HepG2 (cell line): ENCODE measurements around the gene MAGT1. TPM values are rescaled to one million over a fixed set of nuclear protein-coding genes. Genes with fewer than 3 reads are reported as not detected.
A peak's percentile ranks its signal among the peaks of the same experiment; 100 is the strongest.

Source experiments
- FIP1L1 ChIP-seq: fragments of 200-400 bp; formaldehyde crosslinking; IDR thresholded peaks from 2 replicates; pipeline ENCODE4 v1.6.1; 2018; ENCODE audit warnings: low read depth, mild to moderate bottlenecking, low read length, moderate library complexity, borderline replicate concordance; ENCODE audit not compliant: insufficient read depth
- GLI4 ChIP-seq: sonication (generic); formaldehyde crosslinking; IDR thresholded peaks from 2 replicates; pipeline ENCODE4 v1.5.1; 2020; ENCODE audit warnings: missing genetic modification reagents, mild to moderate bottlenecking, moderate library complexity, borderline replicate concordance
- KDM1A ChIP-seq: IDR thresholded peaks from 2 replicates; pipeline ENCODE4 v1.6.1; 2016; ENCODE audit warnings: missing compliant biosample characterization
- MZF1 ChIP-seq: sonication (generic); formaldehyde crosslinking; IDR thresholded peaks from 2 replicates; pipeline ENCODE4 v1.8.1; 2023; ENCODE audit warnings: mild to moderate bottlenecking, missing genetic modification reagents, borderline replicate concordance
- NKX3-1 ChIP-seq: sonication (generic); formaldehyde crosslinking; IDR thresholded peaks from 2 replicates; pipeline ENCODE4 v1.5.0; 2020; ENCODE audit warnings: missing genetic modification reagents
- RERE ChIP-seq: IDR thresholded peaks from 2 replicates; pipeline ENCODE4 v1.6.1; 2016; ENCODE audit warnings: low read depth, missing genetic modification reagents, missing compliant biosample characterization
- SALL2 ChIP-seq: sonication (generic); formaldehyde crosslinking; IDR thresholded peaks from 2 replicates; pipeline ENCODE4 v1.8.1; 2023; ENCODE audit warnings: mild to moderate bottlenecking, missing genetic modification reagents, inconsistent platforms
- TBX3 ChIP-seq: fragments of 450-650 bp; IDR thresholded peaks from 2 replicates; pipeline ENCODE4 v1.6.1; 2017; ENCODE audit warnings: antibody characterized with exemption, mild to moderate bottlenecking, inconsistent platforms, borderline replicate concordance
- TP53 ChIP-seq: sonication (generic); formaldehyde crosslinking; conservative IDR thresholded peaks from 2 replicates; pipeline ENCODE4 v1.4.0; 2020; ENCODE audit warnings: missing genetic modification reagents
- ZBTB44 ChIP-seq: sonication (generic); formaldehyde crosslinking; IDR thresholded peaks from 2 replicates; pipeline ENCODE4 v1.4.0; 2020; ENCODE audit warnings: missing genetic modification reagents
- ZNF430 ChIP-seq: sonication (generic); formaldehyde crosslinking; IDR thresholded peaks from 2 replicates; pipeline ENCODE4 v1.9.0; 2021; ENCODE audit warnings: mild to moderate bottlenecking, missing genetic modification reagents
- ZNF773 ChIP-seq: sonication (generic); formaldehyde crosslinking; IDR thresholded peaks from 2 replicates; pipeline ENCODE4 v1.4.0; 2020; ENCODE audit warnings: missing genetic modification reagents, borderline replicate concordance
- ZNF776 ChIP-seq: sonication (generic); formaldehyde crosslinking; IDR thresholded peaks from 2 replicates; pipeline ENCODE4 v1.4.0; 2020; ENCODE audit warnings: mild to moderate bottlenecking, missing genetic modification reagents
- ZNF782 ChIP-seq: sonication (generic); formaldehyde crosslinking; IDR thresholded peaks from 2 replicates; pipeline ENCODE4 v1.4.0; 2020; ENCODE audit warnings: missing genetic modification reagents, mild to moderate bottlenecking, borderline replicate concordance
- ZZZ3 ChIP-seq: sonication (generic); formaldehyde crosslinking; IDR thresholded peaks from 2 replicates; pipeline ENCODE4 v1.4.0; 2020; ENCODE audit warnings: missing genetic modification reagents, mild to moderate bottlenecking, borderline replicate concordance
- polyA plus RNA-seq, 8 experiments: library from polyadenylated mRNA; depleted of rRNA in 3 of 8; stranded (reverse) in 7 of 8; unstranded in 1 of 8; fragments of >200 nt; fragmentation: Illumina TruSeq in 4 of 8; extraction: Trizol in 4 of 8; gene quantifications; 2 replicates each; pipeline versions ENCODE4 v1.2.1 to v1.2.3, GENCODE V29; 2011 to 2016; ENCODE audit warnings: low read depth in 4 of 8, missing spikeins in 1 of 8, mixed read lengths in 1 of 8; ENCODE audit not compliant: insufficient read depth in 1 of 8
- total RNA-seq, 5 experiments: library from RNA; depleted of rRNA; stranded (reverse); fragments of >200 nt; fragmentation: Illumina TruSeq; extraction: Trizol; gene quantifications; 2 replicates each; pipeline ENCODE4 v1.2.3, GENCODE V29; 2016; ENCODE audit warnings: low read depth in 1 of 5
- TF ChIP-seq, protein P1 (sequence below): sonication (generic); formaldehyde crosslinking; IDR thresholded peaks from 2 replicates; pipeline ENCODE4 v1.4.0; 2020; ENCODE audit warnings: missing genetic modification reagents; ENCODE audit errors: not compliant biosample characterization
- TF ChIP-seq, protein P2 (sequence below): sonication (generic); formaldehyde crosslinking; conservative IDR thresholded peaks from 2 replicates; pipeline ENCODE4 v1.8.0; 2022; ENCODE audit warnings: missing genetic modification reagents

The MAGT1 gene
- total and polyA plus RNA-seq, 2 of the 13 experiments (the other 11 are each of a cell fraction or from before 2014, with no cell fraction given) = 38.0 to 75.0 TPM

DNA sequence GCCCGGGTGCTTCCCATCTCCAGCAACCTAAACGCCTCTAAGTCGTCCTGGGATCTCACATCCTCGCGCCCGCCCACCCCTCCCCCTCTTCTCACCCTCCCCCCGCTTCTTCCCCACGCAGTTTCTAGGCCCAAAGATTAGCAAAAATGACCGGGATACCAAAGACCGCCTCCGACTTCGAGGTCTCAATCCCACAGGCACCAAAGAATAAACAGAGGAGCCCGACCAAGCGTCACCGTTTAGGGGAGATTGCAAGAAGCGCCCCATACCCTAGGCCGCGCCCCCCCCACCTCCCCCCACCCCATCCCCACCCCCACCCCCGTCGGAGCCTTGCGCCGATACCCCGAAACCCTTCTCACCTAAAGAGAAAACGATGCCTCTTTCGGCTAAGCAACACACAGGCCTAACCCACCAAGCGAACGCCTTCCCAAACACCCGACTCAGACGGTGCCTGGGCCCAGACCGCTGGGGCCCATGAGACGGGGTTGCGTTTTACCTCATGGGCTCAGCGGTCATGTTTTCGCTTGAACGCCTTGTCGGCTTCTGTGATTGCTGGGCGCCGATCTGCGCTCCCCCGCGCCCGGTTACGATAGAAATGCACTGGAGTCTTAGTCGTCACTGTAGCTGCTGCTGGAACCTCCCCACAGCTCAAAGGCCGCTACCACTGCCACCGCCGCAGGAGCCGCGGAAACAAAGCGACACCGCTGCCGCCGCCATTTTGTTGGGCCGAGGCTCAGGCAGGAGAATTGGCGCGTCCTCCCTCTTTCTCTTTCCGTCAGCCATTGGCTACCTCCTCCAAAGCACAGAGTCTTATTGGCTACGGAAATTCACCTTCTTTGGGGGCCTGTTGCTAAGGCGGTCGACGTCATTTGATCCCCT, 109.5 kb downstream of the MAGT1 start, which contains the start of gene ATRX (continued):
- no peak for TF ChIP-seq RERE (CRISPR knock-in tag)
- TF ChIP-seq ZNF430 (CRISPR knock-in tag) = peak; percentile 63; the same call in 1 of the 2 replicates
- no peak for TF ChIP-seq ZZZ3
- no peak for TF ChIP-seq ZBTB44 (CRISPR knock-in tag)
- no peak for TF ChIP-seq KDM1A
- TF ChIP-seq SALL2 (CRISPR knock-in tag) = no peak
- TF ChIP-seq, protein P1, sequence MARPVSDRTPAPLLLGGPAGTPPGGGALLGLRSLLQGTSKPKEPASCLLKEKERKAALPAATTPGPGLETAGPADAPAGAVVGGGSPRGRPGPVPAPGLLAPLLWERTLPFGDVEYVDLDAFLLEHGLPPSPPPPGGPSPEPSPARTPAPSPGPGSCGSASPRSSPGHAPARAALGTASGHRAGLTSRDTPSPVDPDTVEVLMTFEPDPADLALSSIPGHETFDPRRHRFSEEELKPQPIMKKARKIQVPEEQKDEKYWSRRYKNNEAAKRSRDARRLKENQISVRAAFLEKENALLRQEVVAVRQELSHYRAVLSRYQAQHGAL (CRISPR knock-in tag) = no peak
- TF ChIP-seq, protein P2, sequence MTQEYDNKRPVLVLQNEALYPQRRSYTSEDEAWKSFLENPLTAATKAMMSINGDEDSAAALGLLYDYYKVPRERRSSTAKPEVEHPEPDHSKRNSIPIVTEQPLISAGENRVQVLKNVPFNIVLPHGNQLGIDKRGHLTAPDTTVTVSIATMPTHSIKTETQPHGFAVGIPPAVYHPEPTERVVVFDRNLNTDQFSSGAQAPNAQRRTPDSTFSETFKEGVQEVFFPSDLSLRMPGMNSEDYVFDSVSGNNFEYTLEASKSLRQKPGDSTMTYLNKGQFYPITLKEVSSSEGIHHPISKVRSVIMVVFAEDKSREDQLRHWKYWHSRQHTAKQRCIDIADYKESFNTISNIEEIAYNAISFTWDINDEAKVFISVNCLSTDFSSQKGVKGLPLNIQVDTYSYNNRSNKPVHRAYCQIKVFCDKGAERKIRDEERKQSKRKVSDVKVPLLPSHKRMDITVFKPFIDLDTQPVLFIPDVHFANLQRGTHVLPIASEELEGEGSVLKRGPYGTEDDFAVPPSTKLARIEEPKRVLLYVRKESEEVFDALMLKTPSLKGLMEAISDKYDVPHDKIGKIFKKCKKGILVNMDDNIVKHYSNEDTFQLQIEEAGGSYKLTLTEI = no peak
- TF ChIP-seq GLI4 (CRISPR knock-in tag) = no peak
- TF ChIP-seq ZNF773 = no peak
- no peak for TF ChIP-seq MZF1 (CRISPR knock-in tag)
- TF ChIP-seq TP53 (CRISPR knock-in tag) = no peak
- TF ChIP-seq ZNF776 = no peak
- no peak for TF ChIP-seq NKX3-1 (CRISPR knock-in tag)
- TF ChIP-seq ZNF782 (CRISPR knock-in tag) = no peak
- TF ChIP-seq FIP1L1 = no peak
- no peak for TF ChIP-seq TBX3
